WI38 (cell line): ENCODE data around the gene SNX5.

Experiments
- H3K4me3 ChIP-seq: 2 replicates; pipeline ENCODE4 v1.5.1; 2011; ENCODE audit warnings: low read depth, mild to moderate bottlenecking, control low read depth, low read length
- TF ChIP-seq, protein P1 (sequence below): IDR thresholded peaks from 2 replicates; pipeline ENCODE4 v1.5.1; 2012; ENCODE audit warnings: low read depth, mild to moderate bottlenecking, control low read depth, low read length

SNX5 gene

GRCh38 chr20:17992224-17992637, 23.6 kb upstream of the SNX5 start:
- H3K4me3 ChIP-seq, result no peak overlapping the region
- TF ChIP-seq, protein P1, sequence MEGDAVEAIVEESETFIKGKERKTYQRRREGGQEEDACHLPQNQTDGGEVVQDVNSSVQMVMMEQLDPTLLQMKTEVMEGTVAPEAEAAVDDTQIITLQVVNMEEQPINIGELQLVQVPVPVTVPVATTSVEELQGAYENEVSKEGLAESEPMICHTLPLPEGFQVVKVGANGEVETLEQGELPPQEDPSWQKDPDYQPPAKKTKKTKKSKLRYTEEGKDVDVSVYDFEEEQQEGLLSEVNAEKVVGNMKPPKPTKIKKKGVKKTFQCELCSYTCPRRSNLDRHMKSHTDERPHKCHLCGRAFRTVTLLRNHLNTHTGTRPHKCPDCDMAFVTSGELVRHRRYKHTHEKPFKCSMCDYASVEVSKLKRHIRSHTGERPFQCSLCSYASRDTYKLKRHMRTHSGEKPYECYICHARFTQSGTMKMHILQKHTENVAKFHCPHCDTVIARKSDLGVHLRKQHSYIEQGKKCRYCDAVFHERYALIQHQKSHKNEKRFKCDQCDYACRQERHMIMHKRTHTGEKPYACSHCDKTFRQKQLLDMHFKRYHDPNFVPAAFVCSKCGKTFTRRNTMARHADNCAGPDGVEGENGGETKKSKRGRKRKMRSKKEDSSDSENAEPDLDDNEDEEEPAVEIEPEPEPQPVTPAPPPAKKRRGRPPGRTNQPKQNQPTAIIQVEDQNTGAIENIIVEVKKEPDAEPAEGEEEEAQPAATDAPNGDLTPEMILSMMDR, result no peak

DNA sequence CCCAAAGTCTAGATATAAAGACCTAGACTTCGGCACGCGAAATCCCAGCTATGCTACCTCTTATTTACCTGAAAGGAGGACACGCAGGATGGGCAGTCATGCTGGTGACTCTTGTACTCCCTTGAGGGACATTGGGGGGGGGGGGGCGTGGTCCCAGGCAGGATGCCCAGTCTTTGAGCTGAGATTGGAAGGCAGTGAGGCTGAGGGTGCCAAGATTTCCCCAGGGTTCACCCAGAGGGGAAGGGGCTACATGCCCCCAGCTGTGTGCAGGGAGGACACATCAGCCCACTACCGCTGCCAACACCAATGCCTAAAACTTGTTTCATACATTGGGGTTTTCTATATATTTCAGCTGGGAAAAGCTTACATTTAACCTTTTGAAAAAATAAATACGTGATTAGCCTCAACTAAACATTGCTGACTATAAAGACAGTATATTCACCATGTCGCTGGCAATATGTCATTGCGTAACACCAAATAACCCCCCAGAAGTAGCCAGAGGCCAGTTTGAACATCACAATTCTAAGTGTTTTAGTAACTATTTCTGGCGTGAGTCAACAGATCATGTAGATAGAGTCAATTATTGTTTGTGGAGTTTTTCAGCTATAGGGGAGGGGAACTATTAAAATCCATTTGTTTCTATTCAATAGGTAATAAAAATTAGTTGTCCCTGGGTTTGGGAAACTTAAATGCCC, 21.8 kb upstream of the SNX5 start:
- no peak overlapping the region for H3K4me3 ChIP-seq

GRCh38 chr20:17987988-17988387, 19.4 kb upstream of the SNX5 start:
- TF ChIP-seq, protein P1, result no peak
- H3K4me3 ChIP-seq, result no peak overlapping the region

More for the DNA sequence above, 21.8 kb upstream of the SNX5 start:
- TF ChIP-seq, protein P1, result no peak

GRCh38 chr20:17985388-17986018, 16.9 kb upstream of the SNX5 start:
- TF ChIP-seq, protein P1, result no peak
- H3K4me3 ChIP-seq, result no peak overlapping the region

GRCh38 chr20:17976305-17976704, 7.7 kb upstream of the SNX5 start:
- TF ChIP-seq, protein P1, result no peak
- H3K4me3 ChIP-seq, result no peak overlapping the region

DNA sequence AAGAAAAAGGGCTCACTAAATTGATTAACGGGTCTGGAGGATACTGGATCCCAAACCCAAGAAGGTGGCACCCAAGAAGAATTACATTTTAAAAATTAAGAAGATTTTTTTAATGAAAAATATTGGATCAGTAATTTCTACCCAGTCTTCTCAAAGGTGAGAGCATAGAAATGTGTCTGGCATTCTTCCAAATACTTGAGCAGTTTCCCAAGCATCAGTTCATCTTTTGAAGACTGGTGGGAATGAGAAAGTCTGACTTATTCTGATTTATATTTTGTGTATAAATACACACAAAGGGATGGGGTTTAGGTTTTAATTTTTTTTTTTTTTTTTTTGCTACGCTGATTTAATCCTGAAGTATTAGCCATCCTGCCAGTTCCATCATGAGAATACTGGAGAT, 3.5 kb upstream of the SNX5 start:
- peak overlapping the region; percentile 92 for H3K4me3 ChIP-seq
- TF ChIP-seq, protein P1, result no peak

- TF ChIP-seq, protein P1, result no peak
- peak overlapping the region; percentile 92 for H3K4me3 ChIP-seq
Measured at GRCh38 chr20:17971300-17972013, 2.9 kb upstream of the SNX5 start.
